MM.1S (cell line): ENCODE data around the gene TGFB2.

ENCODE experiments used
- CTCF ChIP-seq: fragments of 300-600 bp; sonication (generic); IDR thresholded peaks from 2 replicates; pipeline ENCODE4 v1.5.1; 2016; ENCODE audit warnings: antibody characterized with exemption, low read length, mixed read lengths
- EZH2phosphoT487 ChIP-seq: fragments of 300-600 bp; sonication (generic); IDR thresholded peaks from 2 replicates; pipeline ENCODE4 v1.6.1; 2018; ENCODE audit warnings: antibody characterized with exemption, low read length

DNA sequence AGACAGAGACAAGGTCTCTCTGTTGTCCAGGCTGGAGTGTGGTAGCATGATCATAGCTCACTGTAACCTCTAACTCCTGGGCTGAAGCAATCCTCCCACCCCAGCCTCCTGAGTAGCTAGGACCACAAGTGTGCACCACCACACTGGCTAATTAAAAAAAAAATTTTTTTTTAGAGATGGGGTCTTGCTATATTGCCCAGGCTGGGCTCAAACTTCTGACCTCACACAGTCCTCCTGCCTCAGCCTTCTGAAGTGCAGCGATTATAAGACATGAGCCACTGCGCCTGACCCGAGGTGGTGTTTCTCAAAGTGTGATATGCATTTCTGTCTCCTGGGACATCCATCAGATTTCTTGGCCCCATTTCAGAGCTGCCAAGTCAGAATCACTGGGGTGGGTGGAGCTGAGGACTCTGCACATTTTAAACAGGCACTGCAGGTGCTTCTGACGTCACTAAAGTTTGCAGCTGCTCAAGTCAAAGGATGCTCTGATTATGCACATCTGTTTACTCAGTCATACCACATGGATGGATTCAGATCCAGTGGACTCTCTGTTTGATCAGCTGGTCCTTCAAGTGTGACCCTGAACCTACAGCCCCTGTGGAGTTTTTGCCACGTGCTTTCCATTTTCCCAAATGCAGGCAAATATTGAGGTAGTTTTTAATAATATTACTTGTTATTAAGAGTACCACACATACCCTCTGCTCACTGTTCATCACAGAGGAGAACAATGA lies 21.4 kb downstream of the TGFB2 start:
- no peak for TF ChIP-seq CTCF
- no peak for TF ChIP-seq EZH2phosphoT487
